ENCODE data around the gene SOX18. TPM values are rescaled to one million over a fixed set of nuclear protein-coding genes. Genes with fewer than 3 reads are reported as not detected.

Gene SOX18
- total and polyA plus RNA-seq, 2 of the 13 experiments (the other 11 are each of a cell fraction or from before 2014, with no cell fraction given) = 1.6 to 1.9 TPM

DNA sequence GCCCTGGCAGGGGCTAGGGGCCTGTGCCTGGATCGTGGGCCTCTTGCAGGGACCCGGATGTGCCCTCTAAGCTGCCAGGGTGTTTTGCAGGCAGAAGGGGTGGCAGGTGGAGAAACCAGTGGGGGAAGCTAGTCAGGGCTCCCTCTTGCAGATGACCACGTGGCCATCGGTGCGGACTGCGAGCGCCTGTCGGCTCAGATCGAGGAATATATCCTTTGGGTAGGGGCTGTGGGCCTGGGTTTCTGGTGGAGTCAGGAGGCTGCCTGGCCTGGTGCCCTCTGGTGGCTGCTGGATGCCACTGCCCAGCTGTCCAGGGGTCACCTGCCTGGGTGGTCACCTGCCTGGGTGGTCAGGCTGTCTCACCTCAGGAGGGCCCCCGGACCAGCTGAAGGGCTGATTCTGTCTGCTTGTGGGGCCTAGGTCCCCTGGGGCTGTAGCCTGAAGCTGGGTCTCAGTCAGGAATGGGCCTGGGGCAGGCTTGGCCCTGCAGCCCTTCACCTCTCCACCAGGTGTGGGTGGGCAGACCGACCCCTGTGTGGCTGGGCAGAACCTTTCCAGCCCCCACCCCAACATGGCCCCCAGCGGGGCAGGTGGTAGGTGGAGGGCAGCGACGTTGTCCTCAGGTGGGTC is 20.3 kb upstream of the SOX18 start (continued):
- TF ChIP-seq, protein P1, sequence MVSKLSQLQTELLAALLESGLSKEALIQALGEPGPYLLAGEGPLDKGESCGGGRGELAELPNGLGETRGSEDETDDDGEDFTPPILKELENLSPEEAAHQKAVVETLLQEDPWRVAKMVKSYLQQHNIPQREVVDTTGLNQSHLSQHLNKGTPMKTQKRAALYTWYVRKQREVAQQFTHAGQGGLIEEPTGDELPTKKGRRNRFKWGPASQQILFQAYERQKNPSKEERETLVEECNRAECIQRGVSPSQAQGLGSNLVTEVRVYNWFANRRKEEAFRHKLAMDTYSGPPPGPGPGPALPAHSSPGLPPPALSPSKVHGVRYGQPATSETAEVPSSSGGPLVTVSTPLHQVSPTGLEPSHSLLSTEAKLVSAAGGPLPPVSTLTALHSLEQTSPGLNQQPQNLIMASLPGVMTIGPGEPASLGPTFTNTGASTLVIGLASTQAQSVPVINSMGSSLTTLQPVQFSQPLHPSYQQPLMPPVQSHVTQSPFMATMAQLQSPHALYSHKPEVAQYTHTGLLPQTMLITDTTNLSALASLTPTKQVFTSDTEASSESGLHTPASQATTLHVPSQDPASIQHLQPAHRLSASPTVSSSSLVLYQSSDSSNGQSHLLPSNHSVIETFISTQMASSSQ (IDR thresholded peaks at IDR 0.05; ENCODE audit: low read depth) = no peak
- TF ChIP-seq, protein P1 (CRISPR knock-in tag; IDR thresholded peaks at IDR 0.05; ENCODE audit: borderline replicate concordance) = peak; percentile 55; the same call in 1 of the 2 replicates
- no peak for TF ChIP-seq MED13 (CRISPR knock-in tag; IDR thresholded peaks at IDR 0.05)
- TF ChIP-seq ZNF644 (CRISPR knock-in tag; IDR thresholded peaks at IDR 0.05; ENCODE audit: low read depth) = no peak
- no peak for TF ChIP-seq ZNF629 (CRISPR knock-in tag; conservative IDR thresholded peaks at IDR 0.05)
- TF ChIP-seq, protein P2, sequence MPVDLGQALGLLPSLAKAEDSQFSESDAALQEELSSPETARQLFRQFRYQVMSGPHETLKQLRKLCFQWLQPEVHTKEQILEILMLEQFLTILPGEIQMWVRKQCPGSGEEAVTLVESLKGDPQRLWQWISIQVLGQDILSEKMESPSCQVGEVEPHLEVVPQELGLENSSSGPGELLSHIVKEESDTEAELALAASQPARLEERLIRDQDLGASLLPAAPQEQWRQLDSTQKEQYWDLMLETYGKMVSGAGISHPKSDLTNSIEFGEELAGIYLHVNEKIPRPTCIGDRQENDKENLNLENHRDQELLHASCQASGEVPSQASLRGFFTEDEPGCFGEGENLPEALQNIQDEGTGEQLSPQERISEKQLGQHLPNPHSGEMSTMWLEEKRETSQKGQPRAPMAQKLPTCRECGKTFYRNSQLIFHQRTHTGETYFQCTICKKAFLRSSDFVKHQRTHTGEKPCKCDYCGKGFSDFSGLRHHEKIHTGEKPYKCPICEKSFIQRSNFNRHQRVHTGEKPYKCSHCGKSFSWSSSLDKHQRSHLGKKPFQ (CRISPR knock-in tag; IDR thresholded peaks at IDR 0.05; ENCODE audit: insufficient replicate concordance) = no peak
- TF ChIP-seq ZNF101 (CRISPR knock-in tag; IDR thresholded peaks at IDR 0.05; ENCODE audit: borderline replicate concordance, low read depth) = no peak
- peak; percentile 45; the same call in 1 of the 2 replicates for TF ChIP-seq NR2F6 (IDR thresholded peaks at IDR 0.05)
- peak; percentile 72 for TF ChIP-seq NR2F6 (CRISPR knock-in tag; IDR thresholded peaks at IDR 0.05)
- TF ChIP-seq SAFB2 (CRISPR knock-in tag; IDR thresholded peaks at IDR 0.05; ENCODE audit: borderline replicate concordance, low read depth) = no peak
- no peak for TF ChIP-seq ZNF878 (CRISPR knock-in tag; IDR thresholded peaks at IDR 0.05)
- no peak for TF ChIP-seq ZNF451 (CRISPR knock-in tag; IDR thresholded peaks at IDR 0.05)
- TF ChIP-seq, protein P3, sequence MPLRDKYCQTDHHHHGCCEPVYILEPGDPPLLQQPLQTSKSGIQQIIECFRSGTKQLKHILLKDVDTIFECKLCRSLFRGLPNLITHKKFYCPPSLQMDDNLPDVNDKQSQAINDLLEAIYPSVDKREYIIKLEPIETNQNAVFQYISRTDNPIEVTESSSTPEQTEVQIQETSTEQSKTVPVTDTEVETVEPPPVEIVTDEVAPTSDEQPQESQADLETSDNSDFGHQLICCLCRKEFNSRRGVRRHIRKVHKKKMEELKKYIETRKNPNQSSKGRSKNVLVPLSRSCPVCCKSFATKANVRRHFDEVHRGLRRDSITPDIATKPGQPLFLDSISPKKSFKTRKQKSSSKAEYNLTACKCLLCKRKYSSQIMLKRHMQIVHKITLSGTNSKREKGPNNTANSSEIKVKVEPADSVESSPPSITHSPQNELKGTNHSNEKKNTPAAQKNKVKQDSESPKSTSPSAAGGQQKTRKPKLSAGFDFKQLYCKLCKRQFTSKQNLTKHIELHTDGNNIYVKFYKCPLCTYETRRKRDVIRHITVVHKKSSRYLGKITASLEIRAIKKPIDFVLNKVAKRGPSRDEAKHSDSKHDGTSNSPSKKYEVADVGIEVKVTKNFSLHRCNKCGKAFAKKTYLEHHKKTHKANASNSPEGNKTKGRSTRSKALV (CRISPR knock-in tag; IDR thresholded peaks at IDR 0.05) = no peak
- TF ChIP-seq SIX1 (CRISPR knock-in tag; IDR thresholded peaks at IDR 0.05; ENCODE audit: borderline replicate concordance) = no peak
- TF ChIP-seq RXRA (CRISPR knock-in tag; IDR thresholded peaks at IDR 0.05) = peak; percentile 74
- TF ChIP-seq, protein P4, sequence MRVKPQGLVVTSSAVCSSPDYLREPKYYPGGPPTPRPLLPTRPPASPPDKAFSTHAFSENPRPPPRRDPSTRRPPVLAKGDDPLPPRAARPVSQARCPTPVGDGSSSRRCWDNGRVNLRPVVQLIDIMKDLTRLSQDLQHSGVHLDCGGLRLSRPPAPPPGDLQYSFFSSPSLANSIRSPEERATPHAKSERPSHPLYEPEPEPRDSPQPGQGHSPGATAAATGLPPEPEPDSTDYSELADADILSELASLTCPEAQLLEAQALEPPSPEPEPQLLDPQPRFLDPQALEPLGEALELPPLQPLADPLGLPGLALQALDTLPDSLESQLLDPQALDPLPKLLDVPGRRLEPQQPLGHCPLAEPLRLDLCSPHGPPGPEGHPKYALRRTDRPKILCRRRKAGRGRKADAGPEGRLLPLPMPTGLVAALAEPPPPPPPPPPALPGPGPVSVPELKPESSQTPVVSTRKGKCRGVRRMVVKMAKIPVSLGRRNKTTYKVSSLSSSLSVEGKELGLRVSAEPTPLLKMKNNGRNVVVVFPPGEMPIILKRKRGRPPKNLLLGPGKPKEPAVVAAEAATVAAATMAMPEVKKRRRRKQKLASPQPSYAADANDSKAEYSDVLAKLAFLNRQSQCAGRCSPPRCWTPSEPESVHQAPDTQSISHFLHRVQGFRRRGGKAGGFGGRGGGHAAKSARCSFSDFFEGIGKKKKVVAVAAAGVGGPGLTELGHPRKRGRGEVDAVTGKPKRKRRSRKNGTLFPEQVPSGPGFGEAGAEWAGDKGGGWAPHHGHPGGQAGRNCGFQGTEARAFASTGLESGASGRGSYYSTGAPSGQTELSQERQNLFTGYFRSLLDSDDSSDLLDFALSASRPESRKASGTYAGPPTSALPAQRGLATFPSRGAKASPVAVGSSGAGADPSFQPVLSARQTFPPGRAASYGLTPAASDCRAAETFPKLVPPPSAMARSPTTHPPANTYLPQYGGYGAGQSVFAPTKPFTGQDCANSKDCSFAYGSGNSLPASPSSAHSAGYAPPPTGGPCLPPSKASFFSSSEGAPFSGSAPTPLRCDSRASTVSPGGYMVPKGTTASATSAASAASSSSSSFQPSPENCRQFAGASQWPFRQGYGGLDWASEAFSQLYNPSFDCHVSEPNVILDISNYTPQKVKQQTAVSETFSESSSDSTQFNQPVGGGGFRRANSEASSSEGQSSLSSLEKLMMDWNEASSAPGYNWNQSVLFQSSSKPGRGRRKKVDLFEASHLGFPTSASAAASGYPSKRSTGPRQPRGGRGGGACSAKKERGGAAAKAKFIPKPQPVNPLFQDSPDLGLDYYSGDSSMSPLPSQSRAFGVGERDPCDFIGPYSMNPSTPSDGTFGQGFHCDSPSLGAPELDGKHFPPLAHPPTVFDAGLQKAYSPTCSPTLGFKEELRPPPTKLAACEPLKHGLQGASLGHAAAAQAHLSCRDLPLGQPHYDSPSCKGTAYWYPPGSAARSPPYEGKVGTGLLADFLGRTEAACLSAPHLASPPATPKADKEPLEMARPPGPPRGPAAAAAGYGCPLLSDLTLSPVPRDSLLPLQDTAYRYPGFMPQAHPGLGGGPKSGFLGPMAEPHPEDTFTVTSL (CRISPR knock-in tag; IDR thresholded peaks at IDR 0.05; ENCODE audit: borderline replicate concordance) = no peak

All from HepG2 (cell line).